Mesenchymal stem cell (in vitro differentiated cells and primary cell): ENCODE measurements around the gene DENND5B.
A peak's percentile ranks its signal among the peaks of the same experiment; 100 is the strongest.

Experiments used
- DNase-seq: peaks from one replicate; pipeline ENCODE4 v3.0.0-alpha.2; 2013
- H2AFZ ChIP-seq: one replicate; pipeline ENCODE4 v1.6.1; 2013; ENCODE audit warnings: low read depth, mild to moderate bottlenecking, control low read depth, inconsistent platforms, low read length, moderate library complexity
- H2AK5ac ChIP-seq: 2 replicates; pipeline ENCODE4 v1.6.1; 2013; ENCODE audit warnings: low read length, moderate library complexity, mild to moderate bottlenecking, inconsistent platforms; ENCODE audit not compliant: severe bottlenecking
- H2BK120ac ChIP-seq: one replicate; pipeline ENCODE4 v1.6.1; 2013; ENCODE audit warnings: low read depth, mild to moderate bottlenecking, inconsistent platforms, low read length, moderate library complexity
- H2BK12ac ChIP-seq, 2 experiments: one replicate each; pipeline ENCODE4 v1.6.1; 2013; ENCODE audit warnings: inconsistent platforms in 2 of 2, low read length in 2 of 2, mild to moderate bottlenecking in 2 of 2, moderate library complexity in 2 of 2, control low read depth in 1 of 2
- H2BK15ac ChIP-seq: one replicate; pipeline ENCODE4 v1.6.1; 2013; ENCODE audit warnings: mild to moderate bottlenecking, low read depth, inconsistent platforms; ENCODE audit not compliant: poor library complexity, severe bottlenecking
- H2BK5ac ChIP-seq: 2 replicates; pipeline ENCODE4 v1.6.1; 2013; ENCODE audit warnings: low read depth, mild to moderate bottlenecking, low read length, control low read depth, inconsistent platforms; ENCODE audit not compliant: poor library complexity, severe bottlenecking
- H3K14ac ChIP-seq, 2 experiments: one replicate each; pipeline ENCODE4 v1.6.1; 2013; ENCODE audit warnings: inconsistent platforms in 2 of 2, low read length in 2 of 2, control low read depth in 1 of 2, mild to moderate bottlenecking in 1 of 2, moderate library complexity in 1 of 2
- H3K18ac ChIP-seq, 2 experiments: one replicate each; pipeline ENCODE4 v1.6.1; 2013; ENCODE audit warnings: inconsistent platforms in 2 of 2, low read length in 2 of 2, control low read depth in 1 of 2, low read depth in 1 of 2, mild to moderate bottlenecking in 1 of 2
- H3K23ac ChIP-seq, 2 experiments: one replicate each; pipeline ENCODE4 v1.6.1; 2013; ENCODE audit warnings: inconsistent platforms in 2 of 2, low read length in 2 of 2, mild to moderate bottlenecking in 2 of 2, moderate library complexity in 2 of 2, control low read depth in 1 of 2
- H3K27ac ChIP-seq: 2 replicates; pipeline ENCODE4 v1.5.1; 2013; ENCODE audit warnings: mild to moderate bottlenecking, moderate library complexity, low read length, control low read depth, inconsistent platforms; ENCODE audit not compliant: poor library complexity, severe bottlenecking
- H3K27me3 ChIP-seq, 2 experiments: 2 replicates each; pipeline versions ENCODE4 v1.6.1 to v1.7.0; 2013; ENCODE audit warnings: low read length in 2 of 2, mild to moderate bottlenecking in 2 of 2, moderate library complexity in 2 of 2, control low read depth in 1 of 2, inconsistent platforms in 1 of 2; ENCODE audit not compliant: control insufficient read depth in 1 of 2, insufficient read depth in 1 of 2
- H3K36me3 ChIP-seq, 2 experiments: 2 replicates each; pipeline versions ENCODE4 v1.6.1 to v1.7.0; 2013; ENCODE audit warnings: low read length in 2 of 2, control low read depth in 1 of 2, inconsistent platforms in 1 of 2, low read depth in 1 of 2, mild to moderate bottlenecking in 1 of 2; ENCODE audit not compliant: insufficient read depth in 2 of 2, control insufficient read depth in 1 of 2
- H3K4ac ChIP-seq, 2 experiments: one replicate each; pipeline ENCODE4 v1.6.1; 2013; ENCODE audit warnings: inconsistent platforms in 2 of 2, low read length in 2 of 2, mild to moderate bottlenecking in 2 of 2, moderate library complexity in 2 of 2, control low read depth in 1 of 2, low read depth in 1 of 2
- H3K4me1 ChIP-seq: 2 replicates; pipeline ENCODE4 v1.6.1; 2013; ENCODE audit warnings: low read depth, low read length, control low read depth; ENCODE audit not compliant: control insufficient read depth, insufficient read depth
- H3K4me2 ChIP-seq: 2 replicates; pipeline ENCODE4 v1.6.1; 2013; ENCODE audit warnings: low read length, mild to moderate bottlenecking, inconsistent platforms; ENCODE audit not compliant: poor library complexity, severe bottlenecking
- H3K4me3 ChIP-seq, 2 experiments: 2 replicates each; pipeline versions ENCODE4 v1.5.1 to v1.7.0; 2013; ENCODE audit warnings: low read length in 2 of 2, mild to moderate bottlenecking in 2 of 2, control low read depth in 1 of 2, low read depth in 1 of 2; ENCODE audit not compliant: insufficient read depth in 1 of 2
- H3K79me1 ChIP-seq: replicated peaks from 2 replicates; pipeline ENCODE4 v1.6.1; 2013; ENCODE audit warnings: mild to moderate bottlenecking, control low read depth, low read length, inconsistent platforms; ENCODE audit not compliant: poor library complexity, severe bottlenecking
- H3K9ac ChIP-seq: 2 replicates; pipeline ENCODE4 v1.7.0; 2013; ENCODE audit warnings: mild to moderate bottlenecking, low read length, moderate library complexity
- H3K9me3 ChIP-seq: 2 replicates; pipeline ENCODE4 v1.7.0; 2013; ENCODE audit warnings: mild to moderate bottlenecking, low read length; ENCODE audit not compliant: control insufficient read depth
- H4K8ac ChIP-seq: one replicate; pipeline ENCODE4 v1.6.1; 2013; ENCODE audit warnings: inconsistent platforms, mild to moderate bottlenecking, low read length, moderate library complexity
- H4K91ac ChIP-seq: one replicate; pipeline ENCODE4 v1.6.1; 2013; ENCODE audit warnings: mild to moderate bottlenecking, low read length, inconsistent platforms
- WGBS: methylation state at CpG from one replicate; pipeline ENCODE4 v1.1.7; 2013; ENCODE audit warnings: mixed read lengths; 5-methylcytosine and 5-hydroxymethylcytosine counted together

DENND5B gene

GRCh38 chr12:31531893-31532292 is 59.0 kb downstream of the DENND5B start:
- Histone ChIP-seq H3K23ac (no peak overlapping the region), H2BK5ac (no peak overlapping the region), H2AK5ac (no peak overlapping the region), H3K27me3 (no peaks in the 10 kb centered on the region), H3K14ac (no peak overlapping the region), H3K18ac (no peak overlapping the region), H3K9ac (no peak overlapping the region), H2BK15ac (no peak overlapping the region), H3K4me3 (no peak overlapping the region), H3K4ac (no peak overlapping the region), H3K79me1 (peaks cover 25% of the 10 kb centered on the region), H4K91ac (no peak overlapping the region), H3K4me2 (no peak overlapping the region), H2BK120ac (no peak overlapping the region), H3K9me3 (no peaks in the 10 kb centered on the region), H2AFZ (no peak overlapping the region), H3K27ac (no peak overlapping the region), H2BK12ac (no peak overlapping the region), H3K36me3 (no peaks in the 10 kb centered on the region), H4K8ac (no peak overlapping the region), H3K4me1 (no peaks in the 10 kb centered on the region)
- no peak for DNase-seq
- no CpG with 5 or more reads among the region's 1 CpG for WGBS

- Histone ChIP-seq H2BK12ac (no peak overlapping the region), H3K14ac (no peak overlapping the region), H3K27me3 (no peaks in the 10 kb centered on the region), H4K8ac (no peak overlapping the region), H2BK5ac (no peak overlapping the region), H3K27ac (no peak overlapping the region), H3K23ac (no peak overlapping the region), H2AFZ (no peak overlapping the region), H3K4me2 (no peak overlapping the region), H2AK5ac (no peak overlapping the region), H3K9me3 (no peaks in the 10 kb centered on the region), H3K4me3 (no peak overlapping the region), H2BK15ac (no peak overlapping the region), H2BK120ac (no peak overlapping the region), H4K91ac (no peak overlapping the region), H3K79me1 (peaks cover 15% of the 10 kb centered on the region), H3K36me3 (no peaks in the 10 kb centered on the region), H3K9ac (no peak overlapping the region), H3K18ac (no peak overlapping the region), H3K4me1 (peaks cover 5% of the 10 kb centered on the region), H3K4ac (no peak overlapping the region)
- WGBS = 99% methylated on average over 7 of the region's 7 CpGs
- no peak for DNase-seq
These were observed 62.8 kb downstream of the DENND5B start for GRCh38 chr12:31528095-31528494.

GRCh38 chr12:31527083-31527482 is 63.9 kb downstream of the DENND5B start:
- Histone ChIP-seq H3K4me2 (no peak overlapping the region), H3K9me3 (no peaks in the 10 kb centered on the region), H3K4me1 (peaks cover 8% of the 10 kb centered on the region), H3K9ac (no peak overlapping the region), H2BK15ac (no peak overlapping the region), H3K23ac (no peak overlapping the region), H3K36me3 (no peaks in the 10 kb centered on the region), H2BK5ac (no peak overlapping the region), H2AFZ (no peak overlapping the region), H3K4ac (no peak overlapping the region), H3K4me3 (no peak overlapping the region), H3K79me1 (peaks cover 14% of the 10 kb centered on the region), H2AK5ac (peak overlapping the region; percentile 79), H3K18ac (no peak overlapping the region), H3K14ac (no peak overlapping the region), H3K27me3 (no peaks in the 10 kb centered on the region), H2BK12ac (no peak overlapping the region), H2BK120ac (no peak overlapping the region), H4K91ac (no peak overlapping the region), H3K27ac (no peak overlapping the region), H4K8ac (no peak overlapping the region)
- WGBS = 87% methylated on average over 4 of the region's 4 CpGs
- DNase-seq = no peak

- Histone ChIP-seq H3K4me1 (peaks cover 8% of the 10 kb centered on the region), H3K23ac (no peak overlapping the region), H3K27ac (no peak overlapping the region), H3K18ac (no peak overlapping the region), H3K36me3 (no peaks in the 10 kb centered on the region), H2BK5ac (no peak overlapping the region), H2AK5ac (no peak overlapping the region), H3K9me3 (no peaks in the 10 kb centered on the region), H3K4me2 (no peak overlapping the region), H3K4ac (no peak overlapping the region), H2BK12ac (no peak overlapping the region), H3K79me1 (peaks cover 12% of the 10 kb centered on the region), H3K4me3 (no peak overlapping the region), H3K9ac (no peak overlapping the region), H2BK120ac (no peak overlapping the region), H2BK15ac (no peak overlapping the region), H3K14ac (no peak overlapping the region), H4K91ac (no peak overlapping the region), H2AFZ (no peak overlapping the region), H3K27me3 (no peaks in the 10 kb centered on the region), H4K8ac (no peak overlapping the region)
- 88% methylated on average over 3 of the region's 4 CpGs for WGBS
- no peak for DNase-seq
These were observed 64.8 kb downstream of the DENND5B start for GRCh38 chr12:31526158-31526546.
